HG02970 (cell line): ENCODE results near the gene SLC10A7.

ENCODE experiments used
- ATAC-seq: cut with Tn5 transposase; IDR thresholded peaks from one replicate; pipeline ENCODE4 v1.9.1; 2021; ENCODE audit warnings: mild to moderate bottlenecking, moderate library complexity, moderate number of reproducible peaks; ENCODE audit not compliant: unreplicated experiment, low FRiP score

Gene SLC10A7

DNA sequence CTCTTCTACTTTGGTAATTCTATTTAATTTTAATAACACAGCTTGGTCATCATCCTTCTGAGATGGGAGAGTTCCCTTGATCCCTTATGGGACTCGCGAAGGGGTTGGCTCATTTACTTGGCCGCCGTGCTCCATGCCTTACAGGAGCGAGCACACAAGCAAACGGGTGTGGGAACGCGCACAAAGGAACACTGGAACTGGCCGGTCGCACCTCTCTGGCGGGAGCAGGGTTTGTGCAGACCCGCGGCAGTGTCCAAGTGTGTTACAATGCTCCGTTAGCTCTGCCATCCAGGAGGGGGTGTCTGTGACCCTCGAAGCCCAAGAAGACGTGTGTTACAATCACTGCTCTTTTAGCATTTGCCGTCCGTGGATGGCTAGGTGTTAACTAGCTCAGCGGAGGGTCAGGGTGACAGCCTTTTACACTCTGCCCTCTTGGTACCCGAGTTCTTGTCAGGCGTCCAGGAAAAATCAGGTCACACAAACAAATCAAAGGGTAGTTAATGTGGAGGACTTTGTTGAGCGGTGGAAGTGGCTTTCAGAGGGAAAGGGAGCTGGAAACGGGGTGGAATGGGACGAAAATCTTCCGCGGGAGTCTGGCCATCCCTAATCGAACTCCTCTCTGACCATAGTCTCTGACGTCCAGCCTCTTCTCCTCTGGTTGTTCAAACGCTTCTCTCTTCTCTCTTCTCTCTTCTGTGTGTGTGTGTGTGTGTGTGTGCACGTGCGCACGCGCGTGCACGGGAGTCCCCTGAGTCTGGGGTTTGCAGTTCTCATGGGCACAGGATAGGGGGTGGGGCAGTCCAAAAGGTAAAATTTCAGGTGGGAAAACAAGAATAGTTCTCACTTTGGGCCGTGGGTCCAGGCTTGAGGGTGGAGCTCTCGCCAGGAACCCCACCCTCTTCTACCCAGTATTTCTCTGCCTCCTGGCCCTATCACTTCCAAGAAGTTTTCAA lies 76.3 kb downstream of the SLC10A7 start:
- ATAC-seq = no peak

GRCh38 chr4:146443525-146443924 lies 78.2 kb downstream of the SLC10A7 start:
- no peak for ATAC-seq

DNA sequence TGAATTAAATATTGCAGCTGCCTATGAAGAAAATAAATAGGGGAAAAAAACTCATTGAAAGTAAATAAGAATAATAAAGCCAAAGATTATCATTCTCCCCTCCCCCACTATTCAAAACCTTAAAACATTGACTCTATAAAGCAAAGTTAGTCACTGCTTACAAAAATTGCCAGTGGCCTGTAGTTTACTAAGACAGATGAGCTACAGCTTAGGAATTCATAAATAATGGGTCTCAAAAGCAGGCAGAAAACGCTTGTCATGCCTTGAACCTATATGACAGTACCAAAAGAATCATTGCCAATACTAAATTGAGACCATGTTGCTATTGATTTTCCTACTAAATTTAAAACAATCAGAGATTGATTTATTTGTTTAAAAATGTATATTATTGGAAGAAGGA lies 78.9 kb downstream of the SLC10A7 start:
- no peak for ATAC-seq

DNA sequence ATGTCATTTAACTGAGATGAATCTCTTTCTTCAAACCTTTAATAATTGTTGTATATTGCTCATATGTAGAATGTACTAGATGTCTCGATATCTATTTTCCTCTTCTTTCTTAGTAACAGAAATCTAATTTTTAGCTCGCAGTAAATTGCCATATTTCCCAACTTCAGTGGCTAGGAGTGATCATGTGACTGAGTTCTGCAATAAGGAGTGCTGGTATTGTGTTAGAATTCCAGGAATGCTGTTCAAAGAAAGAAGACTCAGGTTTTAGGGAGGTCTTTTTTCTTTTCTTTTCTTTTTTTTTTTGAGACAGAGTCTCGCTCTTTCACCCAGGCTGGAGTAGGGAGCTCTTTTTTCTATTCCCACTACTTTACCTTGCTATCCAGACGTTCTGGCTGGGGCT lies 81.7 kb downstream of the SLC10A7 start:
- ATAC-seq = no peak

- no peak for ATAC-seq
Observed at GRCh38 chr4:146439437-146439836, 82.3 kb downstream of the SLC10A7 start.

DNA sequence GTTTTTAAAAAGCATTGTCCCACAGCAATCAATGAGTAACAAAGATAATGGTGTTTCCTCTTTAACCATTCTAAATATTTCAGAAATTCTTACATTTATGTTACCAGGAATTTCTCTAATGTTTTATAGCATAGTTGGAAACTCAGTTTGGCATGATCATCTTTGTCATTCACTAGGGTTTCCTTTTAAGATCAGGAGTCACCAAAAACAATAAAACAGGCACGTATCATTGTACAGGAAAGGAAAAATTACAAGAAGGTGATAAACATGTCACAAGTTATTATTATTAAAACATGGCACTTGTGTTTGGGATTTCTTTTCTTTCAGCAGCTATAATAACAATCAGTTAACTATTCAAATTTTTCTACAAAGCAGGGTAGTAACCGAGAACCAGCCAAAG lies 84.0 kb downstream of the SLC10A7 start:
- ATAC-seq = no peak

DNA sequence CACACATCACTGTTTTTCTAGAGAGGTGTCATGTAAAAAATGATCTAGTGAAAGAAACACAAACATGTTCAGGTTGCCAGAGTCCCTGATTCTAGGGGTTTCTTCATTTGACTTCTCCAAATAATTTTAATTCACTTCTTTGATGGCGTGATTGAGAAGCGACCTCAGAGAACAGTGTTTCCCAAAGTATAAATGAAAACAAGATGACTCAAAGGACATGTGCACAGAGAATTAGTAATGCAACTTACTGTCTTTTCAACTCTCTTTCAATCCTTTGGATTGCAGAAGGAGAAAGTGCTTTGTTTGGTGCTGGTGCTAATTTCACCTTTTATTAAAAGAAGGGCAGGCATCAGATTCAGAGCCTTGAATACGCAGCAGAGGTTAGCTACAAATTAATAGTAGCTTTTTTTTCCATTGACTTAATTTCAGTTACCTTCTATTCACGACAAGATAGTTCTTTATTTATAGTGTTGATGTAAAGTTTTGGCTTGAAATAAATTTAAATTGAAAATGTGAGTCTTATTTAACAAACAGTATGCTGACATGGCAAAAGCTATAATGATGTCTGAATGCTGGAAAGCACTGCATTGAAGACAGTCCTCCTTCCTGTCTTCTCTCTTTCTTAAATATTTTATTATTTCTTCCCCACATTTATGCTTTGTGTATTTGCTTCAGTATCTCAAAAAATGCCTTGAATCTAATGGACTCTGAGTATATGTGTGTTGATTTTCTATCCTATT lies 85.1 kb downstream of the SLC10A7 start:
- ATAC-seq = no peak

DNA sequence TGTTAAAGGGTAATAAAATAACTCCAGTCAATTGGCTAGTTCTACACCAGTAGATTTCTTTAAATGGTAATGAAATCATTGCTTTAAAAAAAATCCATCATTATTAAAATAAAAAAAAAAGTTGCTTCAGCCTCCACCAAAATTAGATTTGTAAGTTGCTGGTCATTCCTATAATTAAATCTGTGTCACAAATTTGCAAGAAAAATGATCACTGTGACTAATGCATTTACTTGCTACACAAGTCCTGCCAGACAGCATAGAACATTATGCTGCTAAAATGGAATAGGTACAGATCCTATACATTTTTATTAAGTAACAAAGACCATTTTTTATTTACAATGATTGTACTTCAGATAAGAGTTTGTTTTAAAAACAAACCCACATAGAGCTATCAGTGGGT lies 85.8 kb downstream of the SLC10A7 start:
- ATAC-seq = no peak

- ATAC-seq = no peak
Observed at GRCh38 chr4:146432065-146432464, 89.7 kb downstream of the SLC10A7 start.

DNA sequence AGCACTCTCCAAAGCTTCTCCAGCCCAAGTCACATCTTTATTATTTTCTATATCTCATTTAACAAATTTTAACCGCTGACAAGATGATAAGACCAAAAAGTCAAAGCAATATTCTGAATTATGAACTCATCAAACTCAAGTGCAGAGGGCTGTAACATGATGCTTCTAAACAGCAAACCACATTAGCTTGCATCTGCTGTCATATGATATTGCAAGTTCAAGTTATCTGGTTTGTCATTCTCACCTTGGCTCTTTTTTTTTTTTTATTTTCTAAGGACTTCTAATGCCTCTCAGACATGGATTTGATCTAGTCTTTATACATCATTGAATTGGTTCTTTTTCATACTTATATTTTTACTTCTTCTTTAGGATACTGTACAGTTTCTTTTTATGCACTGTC lies 93.4 kb downstream of the SLC10A7 start:
- ATAC-seq = no peak

DNA sequence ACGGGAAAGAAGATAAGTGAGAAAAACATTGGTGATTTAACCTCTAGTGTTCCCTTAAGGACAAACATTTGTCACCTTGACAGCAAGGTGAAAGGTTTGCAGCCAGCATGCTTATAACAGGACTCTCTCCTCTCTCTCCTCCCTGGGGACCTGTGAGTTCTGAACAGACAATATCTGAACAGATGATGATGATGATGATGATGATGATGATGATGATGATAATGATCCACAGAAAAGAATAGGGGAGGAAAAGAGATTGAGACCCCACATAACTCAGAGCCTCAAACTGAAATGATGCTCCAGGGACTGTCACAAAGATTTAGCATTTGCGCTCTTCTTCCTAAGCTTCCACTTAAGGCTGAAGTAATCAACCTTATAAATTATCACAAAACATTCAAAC lies 103.9 kb downstream of the SLC10A7 start:
- ATAC-seq = no peak

DNA sequence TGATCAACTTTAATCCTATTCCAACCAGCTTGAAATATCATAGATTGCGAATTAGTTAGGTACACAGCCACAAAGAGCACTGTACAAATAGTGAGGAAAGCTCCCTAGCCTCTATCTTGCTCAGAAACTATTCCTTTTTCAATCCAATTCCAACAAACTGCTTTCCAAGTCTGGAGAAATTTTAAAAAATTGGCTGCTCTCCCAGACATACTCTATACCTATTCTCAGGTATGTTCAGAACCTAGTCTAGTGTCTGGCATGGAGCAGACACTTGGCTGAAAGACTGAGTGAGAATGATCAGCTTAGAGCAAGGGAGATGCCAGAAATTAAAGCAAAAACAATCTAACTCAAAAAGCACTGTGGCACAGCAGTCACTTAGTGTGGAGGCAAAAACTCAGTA lies 105.9 kb downstream of the SLC10A7 start:
- no peak for ATAC-seq

GRCh38 chr4:146407669-146408084 lies 114.1 kb downstream of the SLC10A7 start:
- no peak for ATAC-seq

GRCh38 chr4:146407257-146407656 lies 114.5 kb downstream of the SLC10A7 start:
- no peak for ATAC-seq

GRCh38 chr4:146401274-146401673 lies 120.5 kb downstream of the SLC10A7 start:
- ATAC-seq = no peak

GRCh38 chr4:146398896-146399445 lies 122.8 kb downstream of the SLC10A7 start:
- ATAC-seq = no peak

DNA sequence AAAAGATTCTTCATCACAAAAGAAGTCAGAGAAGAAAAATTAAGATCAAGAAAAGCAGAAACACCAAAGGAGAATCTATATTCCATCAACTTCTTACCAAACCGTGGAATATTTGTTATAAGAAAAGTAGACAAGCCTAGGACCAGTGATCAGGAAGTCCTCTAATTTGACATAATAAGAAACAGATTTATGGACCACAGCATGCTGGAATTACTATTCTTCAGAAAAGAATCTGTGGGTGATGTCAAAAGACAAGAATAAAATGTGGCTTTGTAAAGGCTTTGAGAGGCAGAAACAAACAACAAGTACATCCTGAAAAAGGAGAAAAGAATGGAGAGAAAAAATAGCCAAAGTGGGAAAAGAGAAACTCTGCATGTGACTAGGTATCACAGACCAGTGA lies 123.3 kb downstream of the SLC10A7 start:
- ATAC-seq = no peak

DNA sequence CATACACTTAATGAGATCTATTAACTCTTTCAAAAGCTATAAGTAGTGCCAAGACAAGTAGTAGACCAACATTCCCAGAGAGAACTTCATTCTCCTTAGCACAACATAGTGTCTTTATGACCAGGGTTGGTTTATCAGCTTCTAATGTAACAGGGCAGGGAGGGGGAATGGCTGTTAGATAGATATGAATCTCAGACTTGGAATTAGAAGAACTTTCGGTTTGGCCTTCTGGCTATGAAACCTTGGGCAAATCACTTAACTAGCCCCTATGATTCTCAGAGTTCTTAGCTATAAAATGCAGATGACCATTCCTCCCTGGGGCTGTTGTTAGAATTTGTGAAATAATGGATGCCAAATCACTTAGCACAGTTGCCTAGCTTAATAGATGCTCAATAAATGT lies 132.2 kb downstream of the SLC10A7 start:
- no peak for ATAC-seq

GRCh38 chr4:146382194-146382593 lies 139.5 kb downstream of the SLC10A7 start:
- ATAC-seq = no peak

DNA sequence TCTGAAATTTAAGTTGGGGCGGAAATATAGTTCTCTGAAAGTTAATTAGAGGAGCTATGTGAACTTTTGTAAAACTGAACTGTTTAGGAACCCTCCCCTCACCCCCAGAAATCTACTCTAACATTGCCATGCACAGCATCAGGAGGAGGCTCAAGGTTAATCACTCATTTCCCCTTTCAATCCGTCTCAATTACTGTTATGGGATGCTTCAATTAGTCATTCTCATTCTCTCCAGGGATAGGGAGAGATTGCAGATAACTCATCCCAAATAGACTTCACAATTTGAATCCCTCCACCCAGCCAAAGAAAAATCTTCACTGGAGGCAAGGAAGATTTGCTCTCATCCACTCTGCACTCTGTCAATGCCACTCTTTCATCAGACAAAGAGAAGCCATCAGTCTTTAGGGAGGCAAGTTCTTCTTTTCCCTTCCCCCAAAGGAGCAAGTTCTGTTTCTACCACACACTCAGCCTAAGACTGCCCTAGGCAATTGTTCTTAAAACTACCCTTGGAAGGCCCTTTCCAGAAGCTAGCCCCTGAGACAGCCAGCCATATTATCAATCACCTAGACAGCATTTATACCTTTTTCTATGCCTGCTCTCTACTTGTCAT lies 140.4 kb downstream of the SLC10A7 start:
- no peak for ATAC-seq

- ATAC-seq = no peak
Observed at GRCh38 chr4:146379744-146380143, 142.0 kb downstream of the SLC10A7 start.
